HG03066 (cell line): ENCODE results near the gene SLC17A1.
"Not testable (repeated sequence)": the region's sequence is repeated elsewhere in the genome, so short reads cannot be mapped to it uniquely, and the experiment has no call there.

ENCODE experiments used
- ATAC-seq: cut with Tn5 transposase; IDR thresholded peaks from one replicate; pipeline ENCODE4 v1.9.1; 2021; ENCODE audit warnings: low read depth; ENCODE audit not compliant: unreplicated experiment

Gene SLC17A1

GRCh38 chr6:25764611-25765010 lies 67.2 kb downstream of the SLC17A1 start:
- no peak for ATAC-seq

- ATAC-seq, result no peak
Measured at GRCh38 chr6:25757936-25758642, 73.8 kb downstream of the SLC17A1 start.

- no peak for ATAC-seq
Measured at GRCh38 chr6:25756382-25757363, 75.2 kb downstream of the SLC17A1 start.

- no peak for ATAC-seq
Measured at GRCh38 chr6:25755483-25755882, 76.4 kb downstream of the SLC17A1 start.

- ATAC-seq, result no peak
Measured at GRCh38 chr6:25754535-25754934, 77.3 kb downstream of the SLC17A1 start, which contains the start of gene SLC17A4. Gene SLC17A4 (plus strand): TSS chr6:25754742. CDS start chr6:25761963, 7,221 bp downstream.

- ATAC-seq, result no peak
Measured at GRCh38 chr6:25753079-25753478, 78.8 kb downstream of the SLC17A1 start.

GRCh38 chr6:25750906-25751305 lies 80.9 kb downstream of the SLC17A1 start:
- ATAC-seq, result no peak

- no peak for ATAC-seq
Measured at GRCh38 chr6:25749837-25750236, 82.0 kb downstream of the SLC17A1 start.

GRCh38 chr6:25748601-25749517 lies 83.0 kb downstream of the SLC17A1 start:
- ATAC-seq, result not testable (repeated sequence)

GRCh38 chr6:25748049-25748448 lies 83.8 kb downstream of the SLC17A1 start:
- no peak for ATAC-seq

- no peak for ATAC-seq
Measured at GRCh38 chr6:25747477-25747876, 84.4 kb downstream of the SLC17A1 start.

GRCh38 chr6:25746968-25747367 lies 84.9 kb downstream of the SLC17A1 start:
- no peak for ATAC-seq

- no peak for ATAC-seq
Measured at GRCh38 chr6:25745836-25746235, 86.0 kb downstream of the SLC17A1 start.

- ATAC-seq, result no peak
Measured at GRCh38 chr6:25743868-25744267, 88.0 kb downstream of the SLC17A1 start.

GRCh38 chr6:25735261-25735660 lies 96.6 kb downstream of the SLC17A1 start:
- no peak for ATAC-seq
